Measurements from ENCODE around the gene PRKAA2. TPM values are rescaled to one million over a fixed set of nuclear protein-coding genes. Genes with fewer than 3 reads are reported as not detected.

PRKAA2 gene
- total and polyA plus RNA-seq, 10 of the 15 experiments (the other 5 are each of a cell fraction or from before 2014, with no cell fraction given): 0.01 TPM; not detected in 9

DNA sequence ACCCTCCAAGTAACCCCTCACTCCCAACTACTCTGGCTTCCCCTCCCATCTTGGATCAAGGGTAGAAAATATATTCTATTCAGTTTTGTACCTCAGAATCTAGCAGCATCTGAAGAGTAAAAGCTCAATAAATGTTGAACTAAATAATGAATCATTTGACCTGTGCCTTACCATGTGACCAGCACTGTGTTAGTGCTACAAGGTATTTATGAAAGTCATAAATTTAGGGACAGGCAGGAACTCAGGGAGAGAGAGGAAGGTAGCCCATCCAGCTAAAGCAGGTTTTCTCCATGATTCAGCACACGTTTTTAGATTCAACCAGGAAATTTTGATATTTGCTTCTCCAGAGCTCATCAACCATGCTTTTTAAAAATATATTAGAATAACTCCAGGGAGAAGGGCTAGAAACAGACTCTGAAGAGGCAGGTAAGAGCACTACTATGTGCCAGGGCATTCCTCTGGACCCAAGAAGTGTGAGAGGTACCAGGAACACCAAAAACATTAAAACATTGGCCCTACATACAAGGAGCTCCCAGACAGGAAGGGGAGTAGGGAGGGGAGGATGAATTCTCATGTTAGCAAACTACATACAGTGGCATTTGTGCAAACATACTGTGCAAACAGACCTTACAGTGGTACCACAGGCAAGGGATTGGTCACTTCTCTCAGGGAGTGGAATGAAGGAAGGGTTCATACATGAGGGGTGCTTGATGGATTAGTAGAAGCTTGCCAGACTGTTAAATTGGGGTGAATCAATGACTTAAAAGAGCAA is 109.8 kb downstream of the PRKAA2 start (continued):
- TF ChIP-seq, protein P1, sequence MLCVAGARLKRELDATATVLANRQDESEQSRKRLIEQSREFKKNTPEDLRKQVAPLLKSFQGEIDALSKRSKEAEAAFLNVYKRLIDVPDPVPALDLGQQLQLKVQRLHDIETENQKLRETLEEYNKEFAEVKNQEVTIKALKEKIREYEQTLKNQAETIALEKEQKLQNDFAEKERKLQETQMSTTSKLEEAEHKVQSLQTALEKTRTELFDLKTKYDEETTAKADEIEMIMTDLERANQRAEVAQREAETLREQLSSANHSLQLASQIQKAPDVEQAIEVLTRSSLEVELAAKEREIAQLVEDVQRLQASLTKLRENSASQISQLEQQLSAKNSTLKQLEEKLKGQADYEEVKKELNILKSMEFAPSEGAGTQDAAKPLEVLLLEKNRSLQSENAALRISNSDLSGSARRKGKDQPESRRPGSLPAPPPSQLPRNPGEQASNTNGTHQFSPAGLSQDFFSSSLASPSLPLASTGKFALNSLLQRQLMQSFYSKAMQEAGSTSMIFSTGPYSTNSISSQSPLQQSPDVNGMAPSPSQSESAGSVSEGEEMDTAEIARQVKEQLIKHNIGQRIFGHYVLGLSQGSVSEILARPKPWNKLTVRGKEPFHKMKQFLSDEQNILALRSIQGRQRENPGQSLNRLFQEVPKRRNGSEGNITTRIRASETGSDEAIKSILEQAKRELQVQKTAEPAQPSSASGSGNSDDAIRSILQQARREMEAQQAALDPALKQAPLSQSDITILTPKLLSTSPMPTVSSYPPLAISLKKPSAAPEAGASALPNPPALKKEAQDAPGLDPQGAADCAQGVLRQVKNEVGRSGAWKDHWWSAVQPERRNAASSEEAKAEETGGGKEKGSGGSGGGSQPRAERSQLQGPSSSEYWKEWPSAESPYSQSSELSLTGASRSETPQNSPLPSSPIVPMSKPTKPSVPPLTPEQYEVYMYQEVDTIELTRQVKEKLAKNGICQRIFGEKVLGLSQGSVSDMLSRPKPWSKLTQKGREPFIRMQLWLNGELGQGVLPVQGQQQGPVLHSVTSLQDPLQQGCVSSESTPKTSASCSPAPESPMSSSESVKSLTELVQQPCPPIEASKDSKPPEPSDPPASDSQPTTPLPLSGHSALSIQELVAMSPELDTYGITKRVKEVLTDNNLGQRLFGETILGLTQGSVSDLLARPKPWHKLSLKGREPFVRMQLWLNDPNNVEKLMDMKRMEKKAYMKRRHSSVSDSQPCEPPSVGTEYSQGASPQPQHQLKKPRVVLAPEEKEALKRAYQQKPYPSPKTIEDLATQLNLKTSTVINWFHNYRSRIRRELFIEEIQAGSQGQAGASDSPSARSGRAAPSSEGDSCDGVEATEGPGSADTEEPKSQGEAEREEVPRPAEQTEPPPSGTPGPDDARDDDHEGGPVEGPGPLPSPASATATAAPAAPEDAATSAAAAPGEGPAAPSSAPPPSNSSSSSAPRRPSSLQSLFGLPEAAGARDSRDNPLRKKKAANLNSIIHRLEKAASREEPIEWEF (IDR thresholded peaks at IDR 0.05; ENCODE audit: insufficient replicate concordance, low read depth, low read length): no peak
- TF ChIP-seq MXI1 (IDR thresholded peaks at IDR 0.05; ENCODE audit: low read depth, low read length): no peak
- TF ChIP-seq ZBED1 (IDR thresholded peaks at IDR 0.05; ENCODE audit: borderline replicate concordance): no peak
- TF ChIP-seq, protein P2, sequence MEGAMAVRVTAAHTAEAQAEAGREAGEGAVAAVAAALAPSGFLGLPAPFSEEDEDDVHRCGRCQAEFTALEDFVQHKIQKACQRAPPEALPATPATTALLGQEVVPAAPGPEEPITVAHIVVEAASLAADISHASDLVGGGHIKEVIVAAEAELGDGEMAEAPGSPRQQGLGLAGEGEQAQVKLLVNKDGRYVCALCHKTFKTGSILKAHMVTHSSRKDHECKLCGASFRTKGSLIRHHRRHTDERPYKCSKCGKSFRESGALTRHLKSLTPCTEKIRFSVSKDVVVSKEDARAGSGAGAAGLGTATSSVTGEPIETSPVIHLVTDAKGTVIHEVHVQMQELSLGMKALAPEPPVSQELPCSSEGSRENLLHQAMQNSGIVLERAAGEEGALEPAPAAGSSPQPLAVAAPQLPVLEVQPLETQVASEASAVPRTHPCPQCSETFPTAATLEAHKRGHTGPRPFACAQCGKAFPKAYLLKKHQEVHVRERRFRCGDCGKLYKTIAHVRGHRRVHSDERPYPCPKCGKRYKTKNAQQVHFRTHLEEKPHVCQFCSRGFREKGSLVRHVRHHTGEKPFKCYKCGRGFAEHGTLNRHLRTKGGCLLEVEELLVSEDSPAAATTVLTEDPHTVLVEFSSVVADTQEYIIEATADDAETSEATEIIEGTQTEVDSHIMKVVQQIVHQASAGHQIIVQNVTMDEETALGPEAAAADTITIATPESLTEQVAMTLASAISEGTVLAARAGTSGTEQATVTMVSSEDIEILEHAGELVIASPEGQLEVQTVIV (IDR thresholded peaks at IDR 0.05; ENCODE audit: borderline replicate concordance, partially characterized antibody): no peak
- no peak for TF ChIP-seq SMARCA5 (IDR thresholded peaks at IDR 0.05)
- TF ChIP-seq MYC (IDR thresholded peaks at IDR 0.05; ENCODE audit: insufficient read depth, insufficient read length, insufficient replicate concordance, low read length, severe bottlenecking): no peak

All from GM12878 (cell line).